GM19099 (cell line): ENCODE measurements around the gene GPD1.

Source experiments
- POLR2A ChIP-seq: IDR thresholded peaks from 3 replicates; pipeline ENCODE4 v1.6.1; 2011; ENCODE audit warnings: low read depth; ENCODE audit not compliant: insufficient read length; ENCODE audit errors: extremely low read depth

GPD1 gene

GRCh38 chr12:50103767-50104321 lies at the start of gene GPD1:
GPD1 (plus strand) TSS chr12:50104008; CDS start chr12:50104051, 43 bp downstream.
- TF ChIP-seq POLR2A = no peak

- no peak for TF ChIP-seq POLR2A
Measured at GRCh38 chr12:50055831-50056638, 47.8 kb upstream of the GPD1 start.

- TF ChIP-seq POLR2A = no peak
Measured at GRCh38 chr12:50056639-50056976, 47.2 kb upstream of the GPD1 start.

- no peak for TF ChIP-seq POLR2A
Measured at GRCh38 chr12:50057000-50057841, 46.6 kb upstream of the GPD1 start, which contains the start of gene ASIC1. ASIC1 (plus strand) TSS chr12:50057596; CDS start chr12:50058767, 1,171 bp downstream.

- no peak for TF ChIP-seq POLR2A
Measured at GRCh38 chr12:50057896-50058670, 45.7 kb upstream of the GPD1 start.

GRCh38 chr12:50058743-50059312 lies 45.0 kb upstream of the GPD1 start:
- no peak for TF ChIP-seq POLR2A

GRCh38 chr12:50059440-50060119 lies 44.2 kb upstream of the GPD1 start:
- no peak for TF ChIP-seq POLR2A

- TF ChIP-seq POLR2A = no peak
Measured at GRCh38 chr12:50060120-50060468, 43.7 kb upstream of the GPD1 start.

GRCh38 chr12:50061171-50061570 lies 42.6 kb upstream of the GPD1 start:
- TF ChIP-seq POLR2A = no peak

GRCh38 chr12:50061946-50062686 lies 41.7 kb upstream of the GPD1 start:
- no peak for TF ChIP-seq POLR2A

- TF ChIP-seq POLR2A = no peak
Measured at GRCh38 chr12:50062728-50063460, 40.9 kb upstream of the GPD1 start.

- TF ChIP-seq POLR2A = no peak
Measured at GRCh38 chr12:50065726-50066310, 38.0 kb upstream of the GPD1 start.
